ENCODE data around the gene CAAP1.

Gene CAAP1

DNA sequence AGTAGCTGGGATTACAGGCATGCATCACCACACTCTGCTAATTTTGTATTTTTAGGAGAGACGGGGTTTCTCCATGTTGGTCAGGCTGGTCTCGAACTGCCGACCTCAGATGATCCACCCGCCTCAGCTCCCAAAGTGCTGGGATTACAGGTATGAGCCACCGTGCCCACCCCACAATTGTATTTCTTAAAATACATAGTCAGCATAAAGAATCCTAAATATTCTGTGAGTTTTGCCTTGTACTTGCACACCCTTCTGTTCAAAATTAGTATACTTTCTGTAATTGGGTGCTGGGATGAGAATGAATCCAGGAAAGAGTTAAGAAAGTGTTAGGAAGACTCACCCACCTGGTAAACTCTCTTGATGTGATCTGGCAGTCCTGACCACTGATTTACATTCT, 101.3 kb downstream of the CAAP1 start:
- Histone ChIP-seq H3F3A (ENCODE audit: insufficient read depth, low read length) (no peaks in the 10 kb centered on the region), H3K27me3 (ENCODE audit: insufficient read depth, low read length) (no peaks in the 10 kb centered on the region), H4K20me1 (ENCODE audit: insufficient read depth, low read length) (no peaks in the 10 kb centered on the region), H3K4me3 (ENCODE audit: low read depth, low read length, poor library complexity, severe bottlenecking) (no peak overlapping the region), H3K4me1 (ENCODE audit: insufficient read depth, low read length, severe bottlenecking) (no peaks in the 10 kb centered on the region), H3K9me2 (ENCODE audit: low read depth, low read length) (no peaks in the 10 kb centered on the region), H3K9me3 (ENCODE audit: low read length) (no peaks in the 10 kb centered on the region), H2AFZ (ENCODE audit: low read length) (no peak overlapping the region), H3K4me2 (ENCODE audit: low read length) (no peak overlapping the region), H3K79me2 (ENCODE audit: insufficient read depth, low read length) (no peaks in the 10 kb centered on the region), H3K36me3 (ENCODE audit: insufficient read depth, low read length) (no peaks in the 10 kb centered on the region), H3K27ac (ENCODE audit: low read depth, low read length, poor library complexity, severe bottlenecking) (no peak overlapping the region), H3K9ac (ENCODE audit: low read length) (no peak overlapping the region)
- TF ChIP-seq EZH2 (IDR thresholded peaks at IDR 0.05; ENCODE audit: borderline replicate concordance, low read length) (no peak), CTCF (IDR thresholded peaks at IDR 0.05; ENCODE audit: low read length) (no peak)
